NCI-H1436 treated with DMSO at 0.1 percent for 48 hours (cell line): Measurements from ENCODE around the gene IL12RB2.

ENCODE experiments used
- DNase-seq: peaks from one replicate; lab custom pipeline; 2025; lab: John Stamatoyannopoulos, UW

IL12RB2 gene

GRCh38 chr1:67312615-67313014 lies 4.9 kb downstream of the IL12RB2 start:
- DNase-seq: no peak

- no peak for DNase-seq
Observed at GRCh38 chr1:67313934-67314671, 6.4 kb downstream of the IL12RB2 start.

- no peak for DNase-seq
Observed at GRCh38 chr1:67314696-67315095, 7.0 kb downstream of the IL12RB2 start.

- no peak for DNase-seq
Observed at GRCh38 chr1:67316180-67316902, 8.7 kb downstream of the IL12RB2 start.

GRCh38 chr1:67316918-67317317 lies 9.2 kb downstream of the IL12RB2 start:
- no peak for DNase-seq

GRCh38 chr1:67317803-67318202 lies 10.1 kb downstream of the IL12RB2 start:
- no peak for DNase-seq

DNA sequence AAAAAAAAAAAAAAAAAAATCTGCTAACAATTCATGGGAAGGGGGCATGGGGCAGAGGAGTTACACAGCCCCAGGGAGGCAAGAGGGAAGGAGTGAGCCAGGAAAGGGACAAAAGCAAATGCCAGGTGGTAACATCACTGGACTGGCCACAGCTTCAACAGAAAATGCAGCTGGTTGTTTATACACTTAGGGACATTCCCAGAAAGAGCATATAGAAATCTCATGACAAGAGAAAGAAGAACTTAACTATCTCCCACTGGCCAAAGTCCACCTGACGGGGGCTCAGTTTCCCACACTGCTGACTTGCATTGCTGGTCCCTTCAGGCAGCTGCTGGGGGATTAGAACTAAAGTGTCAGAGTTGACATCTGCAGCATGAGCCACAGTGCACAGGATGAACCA lies 14.8 kb downstream of the IL12RB2 start:
- no peak for DNase-seq

GRCh38 chr1:67323087-67323486 lies 15.4 kb downstream of the IL12RB2 start:
- DNase-seq: no peak

GRCh38 chr1:67324068-67324467 lies 16.4 kb downstream of the IL12RB2 start:
- no peak for DNase-seq

DNA sequence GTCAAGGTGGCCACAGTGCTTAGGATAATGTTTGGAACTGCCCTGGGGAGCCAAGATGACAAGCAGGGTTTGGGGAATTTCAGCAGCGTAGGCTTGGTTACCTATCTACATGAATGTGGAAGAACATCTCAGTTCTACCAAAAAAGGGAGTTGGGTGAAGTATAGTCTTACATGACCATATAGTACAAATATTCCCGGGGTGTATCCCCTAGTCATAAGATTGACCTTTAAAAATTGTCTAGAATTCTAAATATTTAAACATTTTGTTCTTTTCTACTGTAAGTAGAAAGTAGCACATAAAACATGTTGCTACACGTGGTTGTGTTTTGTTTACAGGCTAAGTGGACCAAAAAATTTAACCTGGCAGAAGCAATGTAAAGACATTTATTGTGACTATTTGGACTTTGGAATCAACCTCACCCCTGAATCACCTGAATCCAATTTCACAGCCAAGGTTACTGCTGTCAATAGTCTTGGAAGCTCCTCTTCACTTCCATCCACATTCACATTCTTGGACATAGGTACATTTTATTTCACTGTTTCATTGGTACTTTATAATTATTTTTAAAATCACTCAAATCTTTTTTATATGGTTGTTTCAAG lies 20.3 kb downstream of the IL12RB2 start:
- DNase-seq: no peak

DNA sequence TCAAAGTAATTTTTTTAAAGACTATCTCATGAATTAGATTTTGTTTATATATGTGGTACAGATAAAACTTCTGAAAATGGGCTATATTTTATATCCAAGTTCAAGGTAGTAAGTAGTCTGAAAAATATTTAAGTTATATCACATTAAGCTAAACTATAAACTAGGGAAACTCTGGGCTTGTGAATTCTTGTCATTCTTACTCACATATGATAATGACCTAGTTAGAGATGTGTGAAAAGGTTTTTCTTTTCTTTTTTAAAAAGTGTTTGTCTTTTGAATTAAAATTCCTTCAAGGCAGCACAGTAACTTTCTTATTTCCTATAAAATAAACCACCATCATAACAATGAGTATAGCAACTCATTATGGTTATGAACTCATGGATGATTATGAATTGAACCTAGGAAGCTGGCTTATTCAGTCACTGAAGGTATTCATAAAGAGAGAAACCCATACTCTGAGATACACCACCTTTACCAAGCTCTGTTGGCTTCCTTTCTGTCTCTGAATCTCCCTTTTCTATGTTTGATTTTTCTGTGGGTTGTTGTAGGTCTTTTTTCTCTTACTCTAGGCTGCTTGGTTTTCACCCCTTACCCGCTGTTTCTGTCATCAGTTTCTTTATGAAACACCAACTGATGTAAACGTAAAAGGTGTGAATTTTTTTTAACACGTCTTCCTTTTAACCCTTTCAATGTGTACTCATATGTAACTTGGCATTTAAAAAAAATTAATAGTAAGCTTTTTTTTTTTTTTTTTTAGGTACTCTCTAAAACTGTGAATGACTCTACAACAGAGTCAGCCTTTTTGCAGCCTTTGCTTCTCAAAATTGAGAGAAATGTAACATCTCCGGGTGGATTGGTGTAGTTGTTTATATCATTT lies 25.2 kb downstream of the IL12RB2 start:
- no peak for DNase-seq

DNA sequence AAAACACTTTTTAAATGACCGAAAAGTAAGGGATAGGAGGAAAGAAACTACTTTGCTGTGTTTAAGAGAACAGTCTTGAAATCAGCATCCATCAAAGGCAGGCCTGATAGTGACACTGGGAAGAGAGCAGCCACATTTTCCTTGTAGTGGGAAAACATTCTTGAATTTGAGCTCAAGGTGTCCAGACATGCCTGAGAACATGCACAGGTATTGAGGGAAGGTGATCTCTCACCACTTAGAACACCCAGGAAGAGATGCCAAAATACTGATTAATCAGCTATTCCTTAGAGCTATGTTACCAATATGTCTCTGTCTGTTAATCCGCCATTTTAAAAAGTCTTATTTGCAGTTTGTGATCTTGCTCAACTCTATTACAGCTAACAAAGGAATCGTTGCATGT lies 25.9 kb downstream of the IL12RB2 start:
- no peak for DNase-seq

- DNase-seq: no peak
Observed at GRCh38 chr1:67335411-67335810, 27.7 kb downstream of the IL12RB2 start.

GRCh38 chr1:67336157-67336556 lies 28.5 kb downstream of the IL12RB2 start:
- DNase-seq: no peak

- DNase-seq: no peak
Observed at GRCh38 chr1:67336783-67337182, 29.1 kb downstream of the IL12RB2 start.

DNA sequence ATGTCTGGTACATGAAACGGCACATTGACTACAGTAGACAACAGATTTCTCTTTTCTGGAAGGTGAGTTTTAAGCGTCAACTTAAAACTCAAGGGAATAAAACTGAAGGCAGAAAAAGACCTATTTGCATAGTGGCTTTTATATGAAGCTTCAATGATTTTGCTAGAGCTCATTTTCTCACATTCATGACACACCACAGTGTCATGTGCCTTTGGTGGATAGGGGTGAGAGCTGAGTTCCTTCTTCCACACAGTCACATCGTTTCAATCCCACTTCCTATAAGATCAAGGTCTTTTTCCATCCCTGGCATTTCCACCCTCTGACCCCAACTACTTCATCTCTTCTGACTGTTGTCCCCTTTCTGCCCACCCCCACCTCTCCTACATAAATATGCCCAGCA lies 31.0 kb downstream of the IL12RB2 start:
- DNase-seq: no peak

DNA sequence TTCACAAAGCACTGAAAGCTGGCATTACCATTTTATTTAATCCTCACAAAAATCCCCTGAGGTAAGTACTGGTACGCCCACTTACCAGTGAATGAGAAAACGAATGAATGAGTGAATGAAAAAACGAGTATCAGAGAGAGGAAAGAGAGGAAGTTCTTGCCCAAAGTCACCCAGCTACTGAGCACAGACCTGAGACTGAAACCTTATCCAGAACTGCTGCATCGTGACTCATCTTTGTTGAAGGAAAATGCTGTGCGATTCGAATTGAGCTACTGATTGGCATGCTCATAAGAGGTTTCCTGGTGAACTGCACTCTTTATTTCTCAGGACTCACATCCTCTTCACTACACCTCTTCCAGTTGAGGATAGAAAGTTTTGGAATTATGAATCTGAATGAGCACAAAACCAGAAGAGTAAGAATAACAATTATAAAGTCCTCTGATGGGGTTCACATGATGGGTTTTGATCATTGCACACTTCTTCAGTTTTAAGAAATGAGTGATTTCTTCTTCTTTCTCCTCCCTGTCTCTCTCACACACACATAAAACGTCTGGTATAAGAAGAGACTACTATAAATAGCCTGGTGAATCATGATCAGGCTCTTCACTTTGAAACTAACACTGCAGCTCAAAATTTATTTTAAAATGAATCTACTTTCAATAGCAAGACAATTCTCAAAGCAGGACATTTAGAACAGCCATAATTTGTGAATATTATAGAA lies 32.1 kb downstream of the IL12RB2 start:
- DNase-seq: no peak

DNA sequence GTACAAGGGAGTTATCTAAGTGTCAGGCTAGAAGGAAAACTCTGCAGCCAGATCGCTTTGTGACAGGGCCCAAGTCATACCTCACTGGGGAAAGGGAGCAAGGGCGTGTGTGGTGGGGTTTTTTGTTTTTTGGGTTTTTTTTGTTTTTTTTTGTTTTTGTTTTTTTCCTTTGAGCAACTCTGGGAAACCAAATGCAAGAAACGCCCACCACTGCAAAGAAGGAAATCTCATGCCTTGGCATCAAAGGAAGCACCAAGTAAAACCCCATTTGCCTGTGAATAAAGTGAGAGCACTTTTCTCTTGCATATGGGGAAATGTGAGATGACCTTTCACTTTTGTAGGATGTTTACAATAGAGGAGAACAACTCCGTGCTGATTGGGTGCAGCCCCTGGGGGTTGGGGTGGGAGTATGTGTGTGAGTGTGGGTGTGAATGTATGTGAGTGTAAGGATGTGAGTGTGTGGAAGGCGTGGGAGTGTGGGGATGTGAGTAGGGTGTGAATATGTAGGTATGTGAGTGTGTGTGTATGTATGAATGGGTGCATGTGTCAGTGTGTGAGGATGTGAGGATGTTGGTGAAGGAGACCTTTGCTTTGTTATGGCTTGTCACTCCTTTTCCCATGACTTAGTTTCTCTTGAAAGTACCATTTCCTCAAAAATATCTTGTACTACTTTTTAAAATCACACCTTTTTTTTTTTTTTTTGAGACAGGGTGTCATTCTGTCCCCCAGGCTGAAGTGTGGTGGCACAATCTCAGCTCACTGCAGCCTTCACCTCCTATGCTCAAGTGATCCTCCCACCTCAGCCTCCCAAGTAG lies 34.6 kb downstream of the IL12RB2 start:
- DNase-seq: no peak

DNA sequence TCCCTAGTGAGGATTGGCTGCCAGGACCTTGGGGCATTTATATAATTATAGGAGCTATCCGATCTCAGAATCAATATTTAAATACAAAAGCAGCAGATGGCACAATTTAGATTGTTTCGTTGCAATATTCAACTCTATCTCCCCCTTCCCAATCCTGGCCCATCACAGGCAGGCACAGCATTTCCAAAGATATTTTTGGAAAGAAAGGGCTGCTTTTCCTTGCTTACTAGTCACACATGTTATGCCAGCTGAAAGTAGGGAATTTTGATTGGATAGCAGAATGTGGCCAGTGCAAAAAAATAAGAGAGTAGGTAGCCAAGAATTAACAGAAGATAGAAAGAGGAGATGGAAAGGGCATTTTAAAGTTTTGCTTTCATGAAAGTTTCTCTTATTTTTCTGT lies 37.9 kb downstream of the IL12RB2 start:
- DNase-seq: no peak

DNA sequence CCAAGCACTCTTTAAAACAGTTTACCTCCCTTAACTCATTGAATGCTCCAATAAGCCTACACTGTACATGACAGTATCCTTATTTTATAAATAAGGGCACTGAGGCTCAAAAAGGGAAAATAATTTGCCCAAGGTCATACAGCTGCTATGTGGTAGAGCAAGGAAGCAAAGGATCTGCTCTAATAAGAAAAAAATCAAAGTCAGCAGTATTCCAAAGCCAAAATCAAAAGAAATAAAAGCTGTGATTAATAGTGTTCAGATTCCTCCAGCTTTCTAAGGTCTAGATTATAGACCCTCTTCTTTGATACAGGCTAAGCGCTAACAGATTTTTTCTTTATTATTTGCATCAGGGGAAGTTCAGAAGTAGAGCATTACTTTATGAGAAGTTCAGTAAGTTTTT lies 39.3 kb downstream of the IL12RB2 start:
- DNase-seq: no peak
